HG02885 (cell line): ENCODE results near the gene POLR3E.
"Not testable (repeated sequence)": the region's sequence is repeated elsewhere in the genome, so short reads cannot be mapped to it uniquely, and the experiment has no call there.

Source experiments
- ATAC-seq: cut with Tn5 transposase; IDR thresholded peaks from one replicate; pipeline ENCODE4 v1.9.1; 2021; ENCODE audit warnings: mild to moderate bottlenecking; ENCODE audit not compliant: unreplicated experiment, poor library complexity

Gene POLR3E

GRCh38 chr16:22291020-22291419, 6.2 kb upstream of the POLR3E start:
- ATAC-seq = no peak

- no peak for ATAC-seq
Observed at GRCh38 chr16:22291860-22292318, 5.3 kb upstream of the POLR3E start.

GRCh38 chr16:22292320-22292719, 4.9 kb upstream of the POLR3E start:
- no peak for ATAC-seq

- ATAC-seq = no peak
Observed at GRCh38 chr16:22293137-22294106, 3.8 kb upstream of the POLR3E start.

GRCh38 chr16:22296225-22297113, 740 bp upstream of the POLR3E start:
- no peak for ATAC-seq

- peak; percentile 22 for ATAC-seq
Observed at GRCh38 chr16:22297871-22298733, 893 bp downstream of the POLR3E start.

- no peak for ATAC-seq
Observed at GRCh38 chr16:22299036-22299435, 1.8 kb downstream of the POLR3E start.

GRCh38 chr16:22300427-22301071, 3.3 kb downstream of the POLR3E start:
- no peak for ATAC-seq

- not testable (repeated sequence) for ATAC-seq
Observed at GRCh38 chr16:22301423-22301822, 4.2 kb downstream of the POLR3E start.

GRCh38 chr16:22302776-22303363, 5.7 kb downstream of the POLR3E start:
- no peak for ATAC-seq

- ATAC-seq = no peak
Observed at GRCh38 chr16:22304411-22304810, 7.2 kb downstream of the POLR3E start.

GRCh38 chr16:22306788-22307187, 9.6 kb downstream of the POLR3E start:
- ATAC-seq = no peak

- ATAC-seq = no peak
Observed at GRCh38 chr16:22307838-22308237, 10.6 kb downstream of the POLR3E start.

- ATAC-seq = no peak
Observed at GRCh38 chr16:22308824-22309520, 11.8 kb downstream of the POLR3E start.

GRCh38 chr16:22311520-22311919, 14.3 kb downstream of the POLR3E start:
- no peak for ATAC-seq

GRCh38 chr16:22312897-22313781, 15.9 kb downstream of the POLR3E start:
- no peak for ATAC-seq

- ATAC-seq = no peak
Observed at GRCh38 chr16:22313876-22314470, 16.8 kb downstream of the POLR3E start.
